Dedifferentiated amniotic fluid mesenchymal stem cell (primary cell): Measurements from ENCODE around the gene TBC1D14.

Source experiments
- DNase-seq: peaks from one replicate; pipeline ENCODE4 v3.0.0-alpha.2; 2016; ENCODE audit errors: extremely low spot score

Gene TBC1D14

GRCh38 chr4:6999172-7000086 is 89.8 kb downstream of the TBC1D14 start:
- DNase-seq = no peak

- no peak for DNase-seq
These were observed 91.0 kb downstream of the TBC1D14 start for GRCh38 chr4:7000421-7001176.

GRCh38 chr4:7001271-7001670 is 91.6 kb downstream of the TBC1D14 start:
- no peak for DNase-seq

GRCh38 chr4:7002336-7002735 is 92.7 kb downstream of the TBC1D14 start:
- no peak for DNase-seq

GRCh38 chr4:7003176-7003878 is 93.7 kb downstream of the TBC1D14 start:
- no peak for DNase-seq

- DNase-seq = no peak
These were observed 94.2 kb downstream of the TBC1D14 start for GRCh38 chr4:7003879-7004240.

GRCh38 chr4:7004331-7004730 is 94.7 kb downstream of the TBC1D14 start:
- DNase-seq = peak; percentile 87

GRCh38 chr4:7005571-7005970 is 95.9 kb downstream of the TBC1D14 start:
- no peak for DNase-seq

GRCh38 chr4:7006411-7006810 is 96.8 kb downstream of the TBC1D14 start:
- DNase-seq = no peak

- no peak for DNase-seq
These were observed 97.7 kb downstream of the TBC1D14 start for GRCh38 chr4:7007142-7007907.

- no peak for DNase-seq
These were observed 98.3 kb downstream of the TBC1D14 start for GRCh38 chr4:7007944-7008343.

- no peak for DNase-seq
These were observed 99.9 kb downstream of the TBC1D14 start for GRCh38 chr4:7009564-7009963.

- DNase-seq = no peak
These were observed 103.5 kb downstream of the TBC1D14 start for GRCh38 chr4:7013175-7013574.

- no peak for DNase-seq
These were observed 105.2 kb downstream of the TBC1D14 start for GRCh38 chr4:7014815-7015214.

GRCh38 chr4:7015383-7016035 is 105.9 kb downstream of the TBC1D14 start:
- no peak for DNase-seq

GRCh38 chr4:7016086-7016485 is 106.5 kb downstream of the TBC1D14 start:
- no peak for DNase-seq

GRCh38 chr4:7016512-7016911 is 106.9 kb downstream of the TBC1D14 start:
- no peak for DNase-seq

GRCh38 chr4:7017446-7018048 is 107.9 kb downstream of the TBC1D14 start:
- no peak for DNase-seq

- DNase-seq = no peak
These were observed 108.7 kb downstream of the TBC1D14 start for GRCh38 chr4:7018281-7018680.

- no peak for DNase-seq
These were observed 109.7 kb downstream of the TBC1D14 start for GRCh38 chr4:7019367-7019766.

GRCh38 chr4:7020290-7020689 is 110.7 kb downstream of the TBC1D14 start:
- DNase-seq = no peak
